ENCODE measurements around the gene TRHDE.

DNA sequence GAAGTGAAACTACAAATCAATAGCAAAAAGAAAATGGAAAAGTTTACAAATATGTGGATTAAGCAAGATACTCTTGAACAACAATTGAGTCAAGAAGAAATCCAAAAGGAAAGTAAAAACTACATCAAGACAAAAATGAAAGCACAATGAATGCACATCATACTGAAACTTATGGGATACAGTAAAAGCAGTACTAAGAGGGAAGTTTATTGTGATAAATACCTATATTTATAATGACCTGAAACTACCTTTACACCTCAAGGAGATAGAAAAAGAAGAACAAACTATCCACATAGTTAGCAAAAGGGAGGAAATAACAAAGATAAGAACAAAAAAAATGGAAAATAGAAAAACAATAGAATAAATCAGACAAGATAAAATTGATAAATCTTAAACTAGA, 375.0 kb downstream of the TRHDE start:
- no peak for TF ChIP-seq POLR2AphosphoS5 (IDR thresholded peaks at IDR 0.05; ENCODE audit: insufficient read depth, low read depth, low read length)
- TF ChIP-seq, protein P1, sequence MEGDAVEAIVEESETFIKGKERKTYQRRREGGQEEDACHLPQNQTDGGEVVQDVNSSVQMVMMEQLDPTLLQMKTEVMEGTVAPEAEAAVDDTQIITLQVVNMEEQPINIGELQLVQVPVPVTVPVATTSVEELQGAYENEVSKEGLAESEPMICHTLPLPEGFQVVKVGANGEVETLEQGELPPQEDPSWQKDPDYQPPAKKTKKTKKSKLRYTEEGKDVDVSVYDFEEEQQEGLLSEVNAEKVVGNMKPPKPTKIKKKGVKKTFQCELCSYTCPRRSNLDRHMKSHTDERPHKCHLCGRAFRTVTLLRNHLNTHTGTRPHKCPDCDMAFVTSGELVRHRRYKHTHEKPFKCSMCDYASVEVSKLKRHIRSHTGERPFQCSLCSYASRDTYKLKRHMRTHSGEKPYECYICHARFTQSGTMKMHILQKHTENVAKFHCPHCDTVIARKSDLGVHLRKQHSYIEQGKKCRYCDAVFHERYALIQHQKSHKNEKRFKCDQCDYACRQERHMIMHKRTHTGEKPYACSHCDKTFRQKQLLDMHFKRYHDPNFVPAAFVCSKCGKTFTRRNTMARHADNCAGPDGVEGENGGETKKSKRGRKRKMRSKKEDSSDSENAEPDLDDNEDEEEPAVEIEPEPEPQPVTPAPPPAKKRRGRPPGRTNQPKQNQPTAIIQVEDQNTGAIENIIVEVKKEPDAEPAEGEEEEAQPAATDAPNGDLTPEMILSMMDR (IDR thresholded peaks at IDR 0.05; ENCODE audit: extremely low read depth in 1 of 2, insufficient read depth in 1 of 2, low read depth in 1 of 2, low read length in 2 of 2) = no peak
